Left cardiac atrium (tissue), 4 donors: ENCODE measurements around the gene TTLL9. TPM values are rescaled to one million over a fixed set of nuclear protein-coding genes. Genes with fewer than 3 reads are reported as not detected.

Experiments used
- ATAC-seq, 2 donors: fragments of 200-7000 bp; cut with Tn5 transposase; one replicate each; pipeline ENCODE4 v1.9.1; 2020; ENCODE audit warnings: mild to moderate bottlenecking in 2 of 2, moderate library complexity in 2 of 2
- DNase-seq: peaks from one replicate; pipeline ENCODE4 v3.0.0-alpha.2; 2020
- intact Hi-C, 2 donors: fragments of 100-400 bp; cut with DNase I; formaldehyde crosslinking; loops; one replicate each; pipeline versions ENCODE4 v1.14.1 to v1.15.1; 2022 to 2023
- total RNA-seq, 2 donors: library from RNA; stranded (reverse); fragmentation: NEBNext Ultra II Directional; extraction: Animal tissue kit (Norgen Biotek cat#: 25700); gene quantifications; one replicate each; pipeline ENCODE4 v1.2.1, GENCODE V29; 2021
- donor health status: DM: no; HTN: yes; CAD: no.
- donor health status: DM: no; HTN: yes; CAD: no; lungs with severe emphysema.
- donor health status: DM: yes; HTN: yes; CAD: no.
- donor health status: Dilated cardiomyopathy.

Gene TTLL9
- total RNA-seq, 2 donors from 2014 or later = 0.13 TPM; not detected in 1

- intact Hi-C loops = loop anchor here in 1 of 2 donors (10.0 kb wide), 1 partner anchor 169 kb away; no protein-coding TSS in a partner anchor
- ATAC-seq = peak in 1 of 2 donors; percentile 15
- DNase-seq = no peak
These were observed 36.4 kb upstream of the TTLL9 start for GRCh38 chr20:31833931-31834521.

GRCh38 chr20:31835554-31835953 lies 34.9 kb upstream of the TTLL9 start:
- DNase-seq = no peak
- no peak for ATAC-seq
- intact Hi-C loops = loop anchor here in 1 of 2 donors (10.0 kb wide), 1 partner anchor 171 kb away; no protein-coding TSS in a partner anchor

GRCh38 chr20:31835977-31836852 lies 34.2 kb upstream of the TTLL9 start:
- peak; percentile 92 for DNase-seq
- peak; percentile 82 to 84 for ATAC-seq
- intact Hi-C loops = loop anchor here in 1 of 2 donors (10.0 kb wide), 1 partner anchor 171 kb away; no protein-coding TSS in a partner anchor

GRCh38 chr20:31836853-31837608 lies 33.4 kb upstream of the TTLL9 start:
- intact Hi-C loops = loop anchor here in 1 of 2 donors (10.0 kb wide), 1 partner anchor 172 kb away; no protein-coding TSS in a partner anchor
- DNase-seq (peak; percentile 20), ATAC-seq (peak; percentile 8 to 14)

- intact Hi-C loops = loop anchor here in 1 of 2 donors (10.0 kb wide), 1 partner anchor 173 kb away; no protein-coding TSS in a partner anchor
- ATAC-seq = peak in 1 of 2 donors; percentile 2
- DNase-seq = peak; percentile 27
These were observed 32.5 kb upstream of the TTLL9 start for GRCh38 chr20:31837896-31838397.

GRCh38 chr20:31838646-31839292 lies 31.7 kb upstream of the TTLL9 start:
- DNase-seq = no peak
- intact Hi-C loops = loop anchor here in 1 of 2 donors (10.0 kb wide), 1 partner anchor 174 kb away; no protein-coding TSS in a partner anchor

GRCh38 chr20:31839782-31840487 lies 30.5 kb upstream of the TTLL9 start:
- DNase-seq (no peak), ATAC-seq (no peak)
- intact Hi-C loops = loop anchor here in 1 of 2 donors (10.0 kb wide), 1 partner anchor 175 kb away; no protein-coding TSS in a partner anchor

More at GRCh38 chr20:31838646-31839292, 31.7 kb upstream of the TTLL9 start:
- no peak for ATAC-seq

- DNase-seq (no peak), ATAC-seq (no peak)
- intact Hi-C loops = no loop called here
These were observed 29.3 kb upstream of the TTLL9 start for GRCh38 chr20:31840906-31841816.

GRCh38 chr20:31841928-31842327 lies 28.5 kb upstream of the TTLL9 start:
- peak; percentile 72 for DNase-seq
- peak in 1 of 2 donors; percentile 50 for ATAC-seq
- intact Hi-C loops = no loop called here

- intact Hi-C loops = no loop called here
These were observed 27.8 kb upstream of the TTLL9 start for GRCh38 chr20:31842471-31843157.

GRCh38 chr20:31843288-31843687 lies 27.1 kb upstream of the TTLL9 start:
- no peak for ATAC-seq
- DNase-seq = no peak
- intact Hi-C loops = no loop called here

More at GRCh38 chr20:31842471-31843157, 27.8 kb upstream of the TTLL9 start:
- peak; percentile 64 for ATAC-seq
- DNase-seq = peak; percentile 73

- DNase-seq (no peak), ATAC-seq (no peak)
- intact Hi-C loops = no loop called here
These were observed 26.6 kb upstream of the TTLL9 start for GRCh38 chr20:31843881-31844280.

GRCh38 chr20:31844737-31845299 lies 25.6 kb upstream of the TTLL9 start:
- DNase-seq = no peak
- intact Hi-C loops = no loop called here
- no peak for ATAC-seq

GRCh38 chr20:31845300-31845863 lies 25.1 kb upstream of the TTLL9 start, which contains the start of gene FOXS1:
Gene FOXS1 (minus strand): TSS chr20:31845604. CDS start chr20:31845542, 62 bp downstream.
- intact Hi-C loops = no loop called here
- ATAC-seq = peak; percentile 57 to 68
- peak; percentile 77 for DNase-seq

GRCh38 chr20:31846793-31847138 lies 23.7 kb upstream of the TTLL9 start:
- ATAC-seq (no peak), DNase-seq (no peak)
- intact Hi-C loops = no loop called here
